PFSK-1 (cell line): ENCODE data around the gene LSM4.

Experiments used
- FOXP2 ChIP-seq: optimal IDR thresholded peaks from 2 replicates; pipeline ENCODE3; 2011; ENCODE audit warnings: borderline replicate concordance, control low read depth, inconsistent platforms; ENCODE audit not compliant: insufficient read depth; ENCODE audit errors: extremely low read length, extremely low read depth
- POLR2AphosphoS5 ChIP-seq: IDR thresholded peaks from 2 replicates; pipeline ENCODE4 v1.6.1; 2012; ENCODE audit warnings: low read depth, mild to moderate bottlenecking, control low read depth, low read length, moderate library complexity
- REST ChIP-seq, 2 experiments: IDR thresholded peaks; 2 replicates each; pipeline versions ENCODE4 v1.6.1 to v1.8.0; 2011 to 2012; ENCODE audit warnings: low read depth in 2 of 2, low read length in 2 of 2, control low read depth in 1 of 2, inconsistent platforms in 1 of 2, mild to moderate bottlenecking in 1 of 2, moderate library complexity in 1 of 2; ENCODE audit not compliant: insufficient read depth in 1 of 2
- SIN3A ChIP-seq: IDR thresholded peaks from 2 replicates; pipeline ENCODE4 v1.6.1; 2012; ENCODE audit warnings: mild to moderate bottlenecking, low read length, moderate library complexity, borderline replicate concordance; ENCODE audit not compliant: insufficient read depth
- TAF1 ChIP-seq: IDR thresholded peaks from 2 replicates; pipeline ENCODE4 v1.6.1; 2012; ENCODE audit warnings: low read length, control low read depth, borderline replicate concordance; ENCODE audit not compliant: insufficient read depth

Gene LSM4

GRCh38 chr19:18270326-18270725 is 52.5 kb downstream of the LSM4 start:
- TF ChIP-seq POLR2AphosphoS5 (no peak), FOXP2 (no peak), TAF1 (no peak), REST (IDR thresholded peaks at IDR 0.05; ENCODE audit: insufficient read depth in 1 of 2, low read depth in 2 of 2, low read length in 2 of 2) (no peak), SIN3A (no peak)

DNA sequence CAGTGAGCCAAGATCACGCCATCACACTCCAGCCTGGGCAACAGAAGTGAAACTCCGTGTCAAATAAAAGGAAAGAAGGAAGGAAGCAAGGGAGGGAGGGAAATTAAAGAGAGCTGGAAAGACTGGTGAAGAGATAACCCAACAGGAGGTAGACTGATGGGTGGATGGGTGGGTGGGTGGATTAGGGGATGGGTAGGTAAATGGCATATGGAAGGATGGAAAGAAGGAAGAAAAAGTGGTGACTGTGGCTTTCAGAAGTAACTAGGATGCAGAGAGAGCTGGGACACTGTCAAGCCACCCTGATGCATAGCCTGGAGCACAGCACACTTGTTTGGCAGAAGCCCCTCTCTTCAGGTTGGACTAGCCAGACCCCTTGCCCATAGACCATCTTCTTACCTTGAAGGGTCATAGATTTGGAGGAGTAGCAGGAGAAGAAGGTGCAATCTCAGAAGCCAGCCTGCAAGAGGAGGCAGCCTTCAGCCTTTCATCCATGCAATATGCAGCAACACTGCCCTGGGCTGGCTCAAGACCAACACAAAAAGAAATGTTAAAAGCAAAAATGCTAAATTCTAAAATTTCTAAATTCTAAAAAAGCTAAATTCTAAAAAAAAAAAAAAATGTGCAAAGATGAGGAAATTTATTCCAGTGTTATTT is 53.7 kb downstream of the LSM4 start:
- TF ChIP-seq FOXP2 (no peak), TAF1 (no peak), POLR2AphosphoS5 (no peak), REST (IDR thresholded peaks at IDR 0.05; ENCODE audit: insufficient read depth in 1 of 2, low read depth in 2 of 2, low read length in 2 of 2) (no peak), SIN3A (no peak)

- no peak for TF ChIP-seq SIN3A
- TF ChIP-seq REST (IDR thresholded peaks at IDR 0.05; ENCODE audit: insufficient read depth in 1 of 2, low read depth in 2 of 2, low read length in 2 of 2), result no peak
- no peak for TF ChIP-seq FOXP2
- TF ChIP-seq POLR2AphosphoS5, result no peak
- TF ChIP-seq TAF1, result no peak
These were observed 55.8 kb downstream of the LSM4 start for GRCh38 chr19:18266771-18267686.

DNA sequence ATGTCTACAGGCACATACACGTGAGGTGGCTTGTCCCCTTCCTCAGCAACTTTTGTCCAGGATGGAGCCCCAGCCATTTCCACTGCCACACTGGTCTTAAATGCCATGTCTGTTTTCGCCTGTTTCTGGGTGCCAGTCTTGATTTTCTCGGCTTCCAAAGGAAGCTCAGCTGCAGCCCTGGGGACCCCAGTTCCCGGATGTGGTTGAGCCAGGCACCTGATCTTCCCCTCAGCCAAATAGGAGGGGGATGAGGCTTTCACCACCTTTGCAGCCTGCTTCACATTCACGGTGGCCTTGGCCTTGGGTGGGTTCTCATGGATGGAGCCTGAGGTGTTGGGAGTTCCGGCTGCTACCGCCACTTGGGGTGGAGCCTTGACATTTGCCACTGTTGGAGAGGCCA is 57.3 kb downstream of the LSM4 start:
- TF ChIP-seq POLR2AphosphoS5 (no peak), TAF1 (no peak), SIN3A (no peak), REST (IDR thresholded peaks at IDR 0.05; ENCODE audit: insufficient read depth in 1 of 2, low read depth in 2 of 2, low read length in 2 of 2) (no peak), FOXP2 (no peak)
